Smooth muscle cell (in vitro differentiated cells): ENCODE data around the gene C2orf92. TPM values are rescaled to one million over a fixed set of nuclear protein-coding genes. Genes with fewer than 3 reads are reported as not detected.

ENCODE experiments used
- DNase-seq: peaks from one replicate; lab custom pipeline; 2025; ENCODE audit not compliant: unreplicated experiment; lab: John Stamatoyannopoulos, UW
- H2AFZ ChIP-seq: fragments of 200-600 bp; sonication (generic); 2 replicates; pipeline ENCODE4 v1.6.0; 2016; ENCODE audit warnings: antibody characterized with exemption, low read depth, mild to moderate bottlenecking
- H3F3A ChIP-seq: fragments of 200-600 bp; sonication (generic); 2 replicates; pipeline ENCODE4 v1.6.0; 2017; ENCODE audit warnings: antibody characterized with exemption, low read depth
- H3K27ac ChIP-seq: fragments of 200-600 bp; sonication (generic); 2 replicates; pipeline ENCODE4 v1.5.1; 2016; ENCODE audit warnings: low read depth, mild to moderate bottlenecking
- H3K27me3 ChIP-seq: fragments of 200-600 bp; sonication (generic); 2 replicates; pipeline ENCODE4 v1.6.1; 2016; ENCODE audit warnings: low read depth, mild to moderate bottlenecking
- H3K36me3 ChIP-seq: fragments of 200-600 bp; sonication (generic); 2 replicates; pipeline ENCODE4 v1.5.1; 2016; ENCODE audit warnings: low read depth
- H3K4me1 ChIP-seq: fragments of 200-600 bp; sonication (generic); 2 replicates; pipeline ENCODE4 v1.5.1; 2016; ENCODE audit warnings: low read depth
- H3K4me2 ChIP-seq: fragments of 200-600 bp; sonication (generic); 2 replicates; pipeline ENCODE4 v1.6.0; 2016; ENCODE audit warnings: mild to moderate bottlenecking
- H3K4me3 ChIP-seq: fragments of 200-600 bp; sonication (generic); 2 replicates; pipeline ENCODE4 v1.5.1; 2016; ENCODE audit warnings: mild to moderate bottlenecking
- H3K79me2 ChIP-seq: fragments of 200-600 bp; sonication (generic); 2 replicates; pipeline ENCODE4 v1.6.0; 2016; ENCODE audit warnings: low read depth, mild to moderate bottlenecking
- H3K9ac ChIP-seq: fragments of 200-600 bp; sonication (generic); 2 replicates; pipeline ENCODE4 v1.6.0; 2016; ENCODE audit warnings: low read depth
- H3K9me3 ChIP-seq: fragments of 200-600 bp; sonication (generic); replicated peaks from 2 replicates; pipeline ENCODE4 v1.5.1; 2016; ENCODE audit warnings: low read depth
- H4K20me1 ChIP-seq: fragments of 200-600 bp; sonication (generic); 2 replicates; pipeline ENCODE4 v1.6.0; 2016; ENCODE audit warnings: low read depth
- CTCF ChIP-seq: fragments of 200-600 bp; sonication (generic); IDR thresholded peaks from 2 replicates; pipeline ENCODE4 v1.5.1; 2017; ENCODE audit warnings: borderline replicate concordance, mild to moderate bottlenecking, antibody characterized with exemption; ENCODE audit not compliant: insufficient read depth, poor library complexity, severe bottlenecking
- WGBS: methylation state at CpG from one replicate; pipeline ENCODE4 v1.1.7; 2016; ENCODE audit warnings: low lambda C conversion rate; 5-methylcytosine and 5-hydroxymethylcytosine counted together
- polyA plus RNA-seq: library from polyadenylated mRNA; unstranded; fragments of >200 nt; fragmentation: Nextera tagmentation; extraction: Ambion mirVana; gene quantifications from 2 replicates; pipeline ENCODE4 v1.2.1, GENCODE V29; 2016
- total RNA-seq: library from RNA; depleted of rRNA; stranded (reverse); fragments of >200 nt; gene quantifications from 2 replicates; pipeline ENCODE4 v1.2.3, GENCODE V29; 2014

Gene C2orf92
- total and polyA plus RNA-seq, 2 experiments from 2014 or later: 1.0 to 7.2 TPM

GRCh38 chr2:97704989-97705388 is 35.5 kb downstream of the C2orf92 start:
- Histone ChIP-seq H4K20me1 (no peaks in the 10 kb centered on the region), H3K9ac (no peak overlapping the region), H3K9me3 (no peaks in the 10 kb centered on the region), H3K27me3 (no peaks in the 10 kb centered on the region), H3F3A (no peaks in the 10 kb centered on the region), H3K4me2 (no peak overlapping the region), H2AFZ (no peak overlapping the region), H3K4me1 (no peaks in the 10 kb centered on the region), H3K4me3 (no peak overlapping the region), H3K27ac (no peak overlapping the region), H3K36me3 (no peaks in the 10 kb centered on the region), H3K79me2 (no peaks in the 10 kb centered on the region)
- no peak for TF ChIP-seq CTCF
- 96% methylated on average over 5 of the region's 5 CpGs for WGBS
- no peak for DNase-seq

- Histone ChIP-seq H3K4me1 (no peaks in the 10 kb centered on the region), H3K4me3 (no peak overlapping the region), H2AFZ (no peak overlapping the region), H3K79me2 (no peaks in the 10 kb centered on the region), H3K27ac (no peak overlapping the region), H3K9ac (no peak overlapping the region), H3K27me3 (no peaks in the 10 kb centered on the region), H3F3A (no peaks in the 10 kb centered on the region), H3K36me3 (no peaks in the 10 kb centered on the region), H3K4me2 (no peak overlapping the region), H4K20me1 (no peaks in the 10 kb centered on the region), H3K9me3 (no peaks in the 10 kb centered on the region)
- no peak for TF ChIP-seq CTCF
- no peak for DNase-seq
- 94% methylated on average over 13 of the region's 13 CpGs for WGBS
Observed at GRCh38 chr2:97706112-97706511, 36.6 kb downstream of the C2orf92 start.

- H3K36me3 ChIP-seq: no peaks in the 10 kb centered on the region
- WGBS: 89% methylated on average over 10 of the region's 11 CpGs
- H4K20me1 ChIP-seq: no peaks in the 10 kb centered on the region
- H3K4me3 ChIP-seq: no peak overlapping the region
- H3K9me3 ChIP-seq: no peaks in the 10 kb centered on the region
- no peak for DNase-seq
- H3K9ac ChIP-seq: no peak overlapping the region
- H3K4me1 ChIP-seq: no peaks in the 10 kb centered on the region
- TF ChIP-seq CTCF: no peak
- no peaks in the 10 kb centered on the region for H3F3A ChIP-seq
- H3K27ac ChIP-seq: no peak overlapping the region
- no peaks in the 10 kb centered on the region for H3K79me2 ChIP-seq
- no peak overlapping the region for H3K4me2 ChIP-seq
- H2AFZ ChIP-seq: no peak overlapping the region
- H3K27me3 ChIP-seq: no peaks in the 10 kb centered on the region
Observed at GRCh38 chr2:97706708-97707345, 37.3 kb downstream of the C2orf92 start.
